SK-N-MC (cell line): ENCODE data around the gene PDE9A.

Source experiments
- DNase-seq: peaks from one replicate; pipeline ENCODE4 v3.0.0-alpha.2; 2011; ENCODE audit warnings: low read depth, low spot score
- H3K27ac ChIP-seq: fragments of 200-600 bp; sonication (generic); 2 replicates; pipeline ENCODE4 v1.5.1; 2016; ENCODE audit warnings: mixed run types
- H3K36me3 ChIP-seq: fragments of 200-600 bp; sonication (generic); 2 replicates; pipeline ENCODE4 v1.6.1; 2017; ENCODE audit warnings: antibody characterized with exemption, low read length, mixed read lengths; ENCODE audit not compliant: insufficient read depth
- H3K4me3 ChIP-seq: fragments of 200-600 bp; sonication (generic); 2 replicates; pipeline ENCODE4 v1.5.1; 2016
- H3K9ac ChIP-seq: fragments of 200-600 bp; sonication (generic); 2 replicates; pipeline ENCODE4 v1.8.0; 2017; ENCODE audit warnings: mixed run types, mixed read lengths; ENCODE audit not compliant: insufficient read length
- H3K9me3 ChIP-seq: fragments of 200-600 bp; sonication (generic); 2 replicates; pipeline ENCODE4 v1.6.1; 2017; ENCODE audit warnings: low read depth, mild to moderate bottlenecking, antibody characterized with exemption, low read length, moderate library complexity, mixed read lengths
- EZH2 ChIP-seq: fragments of 200-600 bp; sonication (generic); IDR thresholded peaks from one replicate; pipeline ENCODE4 v1.6.1; 2017; ENCODE audit warnings: antibody characterized with exemption
- FOXP2 ChIP-seq: optimal IDR thresholded peaks from 2 replicates; pipeline ENCODE3; 2011; ENCODE audit warnings: mild to moderate bottlenecking, moderate library complexity; ENCODE audit not compliant: insufficient read depth; ENCODE audit errors: extremely low read length, control extremely low read depth
- POLR2AphosphoS5 ChIP-seq: IDR thresholded peaks from 2 replicates; pipeline ENCODE4 v1.6.1; 2012; ENCODE audit warnings: mild to moderate bottlenecking, low read depth, low read length, borderline replicate concordance

PDE9A gene

GRCh38 chr21:42651515-42652401 is 1.7 kb upstream of the PDE9A start:
- H3K9me3 ChIP-seq, result no peaks in the 10 kb centered on the region
- no peak overlapping the region for H3K27ac ChIP-seq
- no peak overlapping the region for H3K4me3 ChIP-seq
- no peak for TF ChIP-seq POLR2AphosphoS5
- TF ChIP-seq FOXP2, result no peak
- no peak for TF ChIP-seq EZH2
- DNase-seq, result no peak
- no peak overlapping the region for H3K9ac ChIP-seq
- no peaks in the 10 kb centered on the region; the same call in 1 of the 2 replicates for H3K36me3 ChIP-seq

- no peak for DNase-seq
- Histone ChIP-seq H3K36me3 (no peaks in the 10 kb centered on the region; the same call in 1 of the 2 replicates), H3K9ac (no peak overlapping the region), H3K9me3 (no peaks in the 10 kb centered on the region), H3K4me3 (peak overlapping the region; percentile 66), H3K27ac (0 out of 2 replicates have a peak overlapping the region, but pooled peaks have one; percentile 46)
- TF ChIP-seq POLR2AphosphoS5 (no peak), FOXP2 (no peak), EZH2 (no peak)
Measured at GRCh38 chr21:42652527-42653230, 742 bp upstream of the PDE9A start.

- H3K36me3 ChIP-seq, result no peaks in the 10 kb centered on the region; the same call in 1 of the 2 replicates
- peak overlapping the region; percentile 93 for H3K4me3 ChIP-seq
- TF ChIP-seq POLR2AphosphoS5 (no peak), EZH2 (no peak), FOXP2 (no peak)
- H3K27ac ChIP-seq, result peak overlapping the region; percentile 25; the same call in 1 of the 2 replicates
- H3K9ac ChIP-seq, result peak overlapping the region; percentile 81
- H3K9me3 ChIP-seq, result no peaks in the 10 kb centered on the region
- DNase-seq, result no peak
Measured at GRCh38 chr21:42654179-42654912, 925 bp downstream of the PDE9A start.

GRCh38 chr21:42654913-42655795 is 1.7 kb downstream of the PDE9A start:
- TF ChIP-seq POLR2AphosphoS5 (no peak), FOXP2 (no peak), EZH2 (no peak)
- Histone ChIP-seq H3K36me3 (no peaks in the 10 kb centered on the region; the same call in 1 of the 2 replicates), H3K27ac (no peak overlapping the region), H3K4me3 (peak overlapping the region; percentile 93), H3K9ac (peak overlapping the region; percentile 81), H3K9me3 (no peaks in the 10 kb centered on the region)
- no peak for DNase-seq

GRCh38 chr21:42655796-42656770 is 2.7 kb downstream of the PDE9A start:
- H3K36me3 ChIP-seq, result no peaks in the 10 kb centered on the region; the same call in 1 of the 2 replicates
- H3K27ac ChIP-seq, result no peak overlapping the region
- peak overlapping the region; percentile 93 for H3K4me3 ChIP-seq
- DNase-seq, result no peak
- H3K9me3 ChIP-seq, result no peaks in the 10 kb centered on the region
- no peak overlapping the region for H3K9ac ChIP-seq
- TF ChIP-seq EZH2 (no peak), POLR2AphosphoS5 (no peak), FOXP2 (no peak)

- no peak overlapping the region for H3K27ac ChIP-seq
- H3K36me3 ChIP-seq, result no peaks in the 10 kb centered on the region; the same call in 1 of the 2 replicates
- DNase-seq, result no peak
- H3K9me3 ChIP-seq, result no peaks in the 10 kb centered on the region
- H3K9ac ChIP-seq, result no peak overlapping the region
- no peak for TF ChIP-seq FOXP2
- TF ChIP-seq POLR2AphosphoS5, result no peak
- TF ChIP-seq EZH2, result no peak
- no peak overlapping the region for H3K4me3 ChIP-seq
Measured at GRCh38 chr21:42656872-42657271, 3.5 kb downstream of the PDE9A start.
